ENCODE measurements around the gene GABRB2. TPM values are rescaled to one million over a fixed set of nuclear protein-coding genes. Genes with fewer than 3 reads are reported as not detected.

The GABRB2 gene
- total and polyA plus RNA-seq, 8 donors, result 0.05 to 0.41 (median 0.17) TPM; not detected in 3

GRCh38 chr5:161409471-161409870 lies 137.1 kb downstream of the GABRB2 start:
- DNase-seq (no peak), FAIRE-seq (peak; percentile 63), ATAC-seq (no peak)
- TF ChIP-seq CTCF (IDR thresholded peaks at IDR 0.05), result no peak
- H3K9me3 ChIP-seq, result no peaks in the 10 kb centered on the region
- H3K4me1 ChIP-seq, result no peaks in the 10 kb centered on the region
- no peak overlapping the region for H3K4me3 ChIP-seq
- H3K27ac ChIP-seq, result no peak overlapping the region
- whole genome bisulfite sequencing, 2 donors, result 26 to 29% methylated on average over 2 of the region's 2 CpGs
- H3K36me3 ChIP-seq, result no peaks in the 10 kb centered on the region
- intact Hi-C loops (cut with DNase I), result no loop called here
- H3K27me3 ChIP-seq, result no peaks in the 10 kb centered on the region

- Histone ChIP-seq H3K9me3 (no peaks in the 10 kb centered on the region), H3K4me3 (no peak overlapping the region), H3K4me1 (no peaks in the 10 kb centered on the region), H3K27me3 (no peaks in the 10 kb centered on the region), H3K36me3 (no peaks in the 10 kb centered on the region), H3K27ac (no peak overlapping the region)
- no peak for TF ChIP-seq CTCF (IDR thresholded peaks at IDR 0.05)
- ATAC-seq (no peak), DNase-seq (no peak), FAIRE-seq (no peak)
- intact Hi-C loops (cut with DNase I), result no loop called here
- 45% methylated on average over 3 of the region's 3 CpGs for WGBS, 2 donors
Observed at GRCh38 chr5:161406880-161407279, 139.6 kb downstream of the GABRB2 start.

GRCh38 chr5:161403996-161404395 lies 142.5 kb downstream of the GABRB2 start:
- Histone ChIP-seq H3K27me3 (no peaks in the 10 kb centered on the region), H3K4me1 (peaks cover 0 to 10% (median 3%) of the 10 kb centered on the region in 3 donors), H3K4me3 (no peak overlapping the region), H3K9me3 (no peaks in the 10 kb centered on the region), H3K27ac (no peak overlapping the region), H3K36me3 (no peaks in the 10 kb centered on the region)
- intact Hi-C loops (cut with DNase I), result no loop called here
- DNase-seq (no peak), FAIRE-seq (no peak), ATAC-seq (no peak)
- TF ChIP-seq CTCF (IDR thresholded peaks at IDR 0.05), result no peak
- WGBS, 2 donors, result 70 to 89% methylated on average over 1 of the region's 1 CpG

GRCh38 chr5:161403121-161403520 lies 143.4 kb downstream of the GABRB2 start:
- Histone ChIP-seq H3K36me3 (no peaks in the 10 kb centered on the region), H3K9me3 (no peaks in the 10 kb centered on the region), H3K27ac (no peak overlapping the region), H3K4me3 (no peak overlapping the region), H3K27me3 (no peaks in the 10 kb centered on the region), H3K4me1 (peaks cover 0 to 10% (median 3%) of the 10 kb centered on the region in 3 donors)
- ATAC-seq (no peak), FAIRE-seq (no peak), DNase-seq (no peak)
- TF ChIP-seq CTCF (IDR thresholded peaks at IDR 0.05), result no peak
- intact Hi-C loops (cut with DNase I), result no loop called here
- WGBS, 2 donors, result 91 to 92% methylated on average over 2 of the region's 2 CpGs

- Histone ChIP-seq H3K27me3 (no peaks in the 10 kb centered on the region), H3K9me3 (no peaks in the 10 kb centered on the region), H3K36me3 (no peaks in the 10 kb centered on the region), H3K4me3 (peak overlapping the region in 1 of 4 donors; percentile 3), H3K27ac (peak overlapping the region in 2 of 4 donors; percentile 45 to 48), H3K4me1 (peaks cover 0 to 10% (median 3%) of the 10 kb centered on the region in 3 donors)
- ATAC-seq, result peak; percentile 97 to 99 (median 99)
- WGBS, 2 donors, result 7 to 16% methylated on average over 4 of the region's 4 CpGs
- intact Hi-C loops (cut with DNase I), result no loop called here
- no peak for TF ChIP-seq CTCF (IDR thresholded peaks at IDR 0.05)
- DNase-seq, result peak in 4 of 6 donors; percentile 28 to 76 (median 70)
- FAIRE-seq, result no peak
Observed at GRCh38 chr5:161400583-161400982, 145.9 kb downstream of the GABRB2 start.

Data from pancreas (tissue), 10 donors.